NOMO-1 (cell line): ENCODE measurements around the gene CORO2A.
"Not testable (repeated sequence)": the region's sequence is repeated elsewhere in the genome, so short reads cannot be mapped to it uniquely, and the experiment has no call there.

Experiments
- DNase-seq, 2 experiments: peaks; one replicate each; lab custom pipeline; 2025; ENCODE audit not compliant: unreplicated experiment in 2 of 2; lab: John Stamatoyannopoulos, UW

Gene CORO2A

GRCh38 chr9:98142925-98143481 is 49.4 kb downstream of the CORO2A start:
- DNase-seq, result no peak

DNA sequence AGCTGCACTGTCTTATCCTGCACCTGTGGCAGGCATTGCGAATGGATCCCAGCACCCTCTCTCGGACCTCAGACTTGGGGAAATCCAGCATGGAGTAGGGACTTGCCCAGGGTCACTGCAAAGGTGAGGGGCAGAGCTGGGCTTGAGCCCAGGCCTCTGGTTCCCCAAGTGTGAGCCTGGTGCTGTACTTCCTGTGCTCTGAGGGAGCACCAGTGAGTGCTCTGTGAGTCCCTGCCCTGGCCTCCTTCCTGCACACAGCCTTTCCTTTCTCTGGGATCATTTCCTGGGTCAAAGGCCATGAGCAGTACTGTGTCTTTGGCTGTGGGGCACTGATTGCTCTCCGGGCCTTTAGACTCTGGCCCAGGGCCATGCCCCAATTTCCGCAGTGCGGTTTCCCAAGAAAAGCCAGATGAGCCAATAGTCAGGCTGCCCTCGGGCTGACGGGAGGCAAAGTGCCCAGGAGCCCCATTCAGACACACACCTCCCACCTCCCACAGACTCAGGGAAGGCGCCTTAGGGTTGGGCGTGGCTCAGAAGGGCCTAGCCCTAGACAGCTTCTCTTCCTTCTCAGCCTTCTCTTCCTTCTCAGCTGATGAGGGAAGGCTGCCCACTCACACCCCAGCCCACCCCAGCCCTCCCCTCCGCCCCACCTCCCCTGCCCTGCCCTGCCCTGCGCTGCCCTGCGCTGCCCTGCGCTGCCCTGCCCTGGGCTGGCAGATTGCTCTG is 50.1 kb downstream of the CORO2A start:
- DNase-seq, result no peak

DNA sequence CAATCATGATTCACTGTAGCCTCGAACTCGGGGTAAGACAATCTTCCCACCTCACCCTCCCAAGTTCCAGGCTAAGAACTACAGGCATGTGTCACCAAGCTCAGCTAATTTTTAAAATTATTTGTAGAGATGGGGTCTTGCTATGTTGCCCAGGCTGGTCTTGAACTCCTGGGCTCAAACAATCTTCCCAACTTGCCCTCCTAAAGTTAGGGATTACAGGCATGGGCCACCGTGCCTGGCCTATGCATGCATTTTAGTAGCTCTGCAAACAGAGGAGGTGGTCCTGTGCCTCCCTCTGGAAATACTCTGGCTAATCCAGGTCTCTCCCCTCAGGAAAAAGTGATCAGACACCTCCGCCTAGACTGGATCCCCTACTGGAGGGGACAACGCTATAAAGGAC is 51.9 kb downstream of the CORO2A start:
- no peak for DNase-seq

GRCh38 chr9:98136489-98136888 is 55.9 kb downstream of the CORO2A start:
- DNase-seq, result no peak

DNA sequence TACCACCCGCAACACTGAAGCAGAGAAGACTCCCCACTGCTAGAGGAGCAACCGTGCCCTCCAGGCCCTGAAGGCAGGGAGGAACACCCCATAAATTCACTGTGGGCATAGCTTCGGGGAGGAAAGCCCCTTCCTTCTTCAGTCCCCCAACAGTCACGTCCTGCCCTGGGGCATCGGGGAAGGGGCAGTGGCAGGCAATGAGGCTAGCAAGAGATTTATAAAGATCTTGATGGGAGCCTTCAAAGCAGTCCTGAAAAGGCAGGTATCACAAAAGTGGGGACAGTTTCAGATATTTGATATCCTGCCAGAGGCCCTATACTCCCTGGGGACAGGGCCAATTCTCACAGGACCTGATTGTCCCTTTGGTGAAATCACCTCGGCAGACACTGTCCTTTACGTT is 56.5 kb downstream of the CORO2A start:
- DNase-seq, result no peak

- no peak for DNase-seq
Observed at GRCh38 chr9:98135558-98135934, 56.9 kb downstream of the CORO2A start.

GRCh38 chr9:98134702-98135557 is 57.5 kb downstream of the CORO2A start:
- no peak for DNase-seq

DNA sequence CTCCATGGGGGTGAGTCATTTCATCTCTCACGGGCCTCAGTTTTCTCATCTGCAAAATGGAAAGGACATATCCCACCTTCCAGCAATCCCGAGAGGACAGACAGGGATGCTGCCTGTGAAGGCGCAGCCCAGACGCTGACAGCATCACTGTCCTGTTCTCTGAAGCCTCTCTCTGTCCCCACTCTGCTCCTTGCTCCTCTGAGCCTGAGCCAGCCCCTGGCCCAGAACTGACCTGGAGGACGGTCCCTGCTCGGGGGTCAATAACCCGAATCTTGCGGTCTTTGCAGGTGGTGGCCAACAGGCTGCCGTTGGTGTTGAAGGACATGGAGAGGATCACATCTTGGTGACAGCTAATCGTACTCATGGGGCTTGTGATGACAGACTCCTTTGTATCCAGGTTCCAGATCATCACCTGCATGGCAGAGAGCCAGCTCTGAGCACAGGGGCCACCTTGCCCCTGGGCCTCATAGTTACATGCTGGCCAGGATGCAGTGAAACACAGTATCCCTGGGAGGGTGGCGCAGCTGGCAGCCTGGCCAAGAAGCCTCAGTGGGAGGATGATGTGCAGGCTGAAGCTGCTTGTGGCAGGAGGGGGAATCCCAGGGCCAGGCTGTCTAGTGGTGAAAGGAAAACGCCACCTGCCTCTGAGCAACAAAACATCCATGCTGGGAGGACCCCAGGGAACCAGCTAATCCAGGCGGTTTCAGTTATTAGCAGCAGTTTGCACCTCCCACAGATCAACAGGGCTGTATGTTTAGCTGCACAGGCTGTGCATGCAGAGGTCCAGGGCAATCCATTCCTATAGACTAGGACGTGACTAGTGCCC is 59.4 kb downstream of the CORO2A start:
- DNase-seq, result no peak

DNA sequence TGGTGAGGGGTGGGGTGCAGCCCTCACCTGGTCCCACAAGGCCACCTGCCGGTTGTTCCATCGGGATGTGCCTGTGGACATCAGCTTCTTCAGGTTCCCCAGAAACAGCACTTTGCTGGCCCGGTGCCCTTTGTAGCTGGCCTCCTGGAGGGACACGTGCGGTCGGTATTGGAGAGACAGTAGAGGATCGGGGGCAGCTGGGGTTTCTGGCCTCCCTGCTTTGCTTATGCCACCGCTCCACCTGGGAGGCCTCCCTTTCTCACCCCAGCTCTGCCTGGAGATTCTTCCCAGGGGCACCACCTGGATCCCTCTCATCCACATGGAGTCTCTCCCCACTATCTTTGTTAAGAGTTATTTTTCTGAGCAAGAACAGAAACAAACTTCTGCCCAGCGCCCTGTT is 60.3 kb downstream of the CORO2A start:
- DNase-seq, result no peak

- no peak for DNase-seq
Observed at GRCh38 chr9:98130576-98131228, 61.7 kb downstream of the CORO2A start.

DNA sequence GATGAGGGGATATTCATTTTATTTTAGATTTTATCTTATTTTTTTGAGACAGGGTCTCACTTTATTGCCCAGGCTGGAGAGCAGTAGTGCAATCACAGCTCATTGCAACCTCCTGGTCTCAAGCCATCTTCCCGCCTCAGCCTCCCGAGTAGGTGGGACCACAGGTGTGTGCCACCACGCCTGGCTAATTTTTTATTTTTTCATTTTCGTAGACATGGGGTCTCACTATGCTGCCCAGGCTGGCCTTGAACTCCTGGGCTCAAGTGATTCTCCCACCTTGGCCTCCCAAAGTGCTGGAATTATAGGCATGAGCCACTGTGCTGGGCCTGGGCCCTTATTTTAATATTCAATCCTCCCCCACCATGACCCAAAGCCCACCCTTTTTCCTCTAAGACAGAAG is 62.4 kb downstream of the CORO2A start:
- DNase-seq, result not testable (repeated sequence)

GRCh38 chr9:98129451-98129881 is 63.0 kb downstream of the CORO2A start:
- DNase-seq, result peak; percentile 78 to 92

DNA sequence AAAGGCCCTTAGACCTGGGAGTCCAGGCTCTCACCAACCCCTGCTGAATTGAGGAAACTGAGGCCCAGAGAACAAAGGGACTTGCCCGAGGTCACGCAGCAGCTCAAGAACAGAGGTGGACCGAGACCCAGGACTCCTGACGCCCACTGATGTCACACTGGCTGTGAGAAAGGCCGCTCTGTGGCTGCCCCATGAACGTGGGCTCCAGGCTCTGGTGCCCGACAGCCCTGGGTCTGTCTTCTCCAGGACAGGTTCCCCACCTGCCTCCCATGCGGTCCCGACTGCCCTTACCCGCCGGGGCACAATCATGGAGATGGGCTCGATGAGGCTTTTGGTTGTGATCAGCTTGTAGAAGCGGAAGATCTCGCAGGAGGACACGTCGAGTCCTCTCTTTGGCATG is 64.1 kb downstream of the CORO2A start:
- no peak for DNase-seq

DNA sequence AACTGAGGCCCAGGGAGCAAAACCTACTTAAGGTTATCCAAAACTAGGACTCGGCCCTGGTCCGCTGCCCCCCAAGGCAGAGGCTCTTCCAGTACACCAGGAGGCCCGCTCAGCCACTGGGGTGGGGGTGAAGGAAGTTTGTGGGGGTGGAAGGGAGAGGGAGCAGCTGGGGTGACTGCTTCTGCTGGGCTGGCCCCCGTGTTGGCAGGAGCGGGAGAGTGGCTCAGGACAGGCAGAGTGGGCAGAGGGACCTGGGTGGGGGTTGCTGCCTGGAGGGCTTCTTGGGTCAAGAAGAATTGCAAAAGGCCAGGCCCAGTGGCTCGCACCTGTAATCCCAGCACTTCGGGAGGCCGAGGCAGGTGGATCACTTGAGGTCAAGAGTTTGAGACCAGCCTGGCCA is 65.2 kb downstream of the CORO2A start:
- no peak for DNase-seq

GRCh38 chr9:98124637-98125426 is 67.6 kb downstream of the CORO2A start:
- DNase-seq, result no peak

- not testable (repeated sequence) for DNase-seq
Observed at GRCh38 chr9:98124091-98124490, 68.3 kb downstream of the CORO2A start.

DNA sequence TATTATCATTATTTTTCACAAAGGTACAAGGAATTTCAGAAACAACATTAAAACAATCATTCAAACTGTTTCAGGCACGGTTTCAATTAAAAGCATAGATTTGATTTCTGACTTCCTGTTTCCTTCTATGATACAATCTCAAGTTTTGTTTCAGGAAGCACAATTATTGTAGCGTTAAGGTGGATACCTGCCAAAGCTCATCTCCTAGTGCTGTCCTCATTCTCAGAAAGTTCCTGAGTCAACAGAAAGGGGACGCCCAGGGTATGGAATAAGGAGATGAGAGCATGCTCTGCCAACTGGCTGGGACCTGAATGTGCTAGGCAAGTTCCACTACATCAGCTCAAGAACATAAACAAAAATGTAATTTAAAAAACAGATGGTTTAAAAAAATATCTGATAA is 71.4 kb downstream of the CORO2A start:
- peak in 1 of 2 experiments; percentile 29 for DNase-seq

DNA sequence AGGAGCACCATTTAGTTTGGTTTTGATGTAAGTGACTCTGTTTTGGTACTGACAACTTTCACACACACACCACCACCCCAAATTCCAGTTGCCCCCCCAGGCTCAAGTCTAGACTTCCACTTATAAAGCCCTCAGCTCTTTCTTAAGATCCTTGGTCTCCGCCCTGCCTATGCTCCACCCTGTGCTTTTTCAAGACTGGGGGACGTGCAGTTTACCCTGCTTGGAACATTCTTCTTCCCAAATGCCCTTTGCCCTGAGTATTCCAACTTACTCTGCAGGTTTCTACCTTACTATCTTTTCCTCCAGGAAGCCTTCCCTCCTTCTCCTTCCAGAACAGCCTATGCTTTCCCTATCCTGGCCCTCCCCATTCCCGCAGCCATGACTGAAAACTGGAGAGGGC is 72.0 kb downstream of the CORO2A start:
- DNase-seq, result no peak
